Type B pancreatic cell (in vitro differentiated cells): ENCODE data around the gene TUT4. TPM values are rescaled to one million over a fixed set of nuclear protein-coding genes. Genes with fewer than 3 reads are reported as not detected.

ENCODE experiments used
- DNase-seq: peaks from one replicate; pipeline ENCODE4 v3.0.0; 2021; ENCODE audit warnings: mixed read lengths; ENCODE audit not compliant: unreplicated experiment; ENCODE audit errors: extremely low spot score
- H3K27ac Mint-ChIP-seq: 2 replicates; pipeline ENCODE4 v1.8.0; 2021; ENCODE audit warnings: mild to moderate bottlenecking, mixed read lengths
- H3K27me3 Mint-ChIP-seq: 2 replicates; pipeline ENCODE4 v1.8.0; 2021; ENCODE audit warnings: mixed read lengths
- H3K36me3 Mint-ChIP-seq: 2 replicates; pipeline ENCODE4 v1.8.0; 2021; ENCODE audit warnings: mixed read lengths
- H3K4me1 Mint-ChIP-seq: one replicate; pipeline ENCODE4 v1.8.0; 2021; ENCODE audit warnings: mixed read lengths; ENCODE audit not compliant: unreplicated experiment
- H3K4me3 Mint-ChIP-seq: 2 replicates; pipeline ENCODE4 v1.8.0; 2021; ENCODE audit warnings: mild to moderate bottlenecking, mixed read lengths
- H3K9me3 Mint-ChIP-seq: 2 replicates; pipeline ENCODE4 v1.8.0; 2021; ENCODE audit warnings: mixed read lengths
- total RNA-seq: library from RNA; stranded (reverse); gene quantifications from 2 replicates; pipeline ENCODE4 v1.2.1, GENCODE V29; 2021; ENCODE audit warnings: low replicate concordance
- TF ChIP-seq, protein P1 (sequence below): fragments of 200-600 bp; sonication (generic); conservative IDR thresholded peaks from 2 replicates; pipeline ENCODE4 v1.5.0; 2021; ENCODE audit warnings: antibody characterized with exemption, mild to moderate bottlenecking

The TUT4 gene
- total RNA-seq, 1 donor from 2014 or later, result 108 TPM

DNA sequence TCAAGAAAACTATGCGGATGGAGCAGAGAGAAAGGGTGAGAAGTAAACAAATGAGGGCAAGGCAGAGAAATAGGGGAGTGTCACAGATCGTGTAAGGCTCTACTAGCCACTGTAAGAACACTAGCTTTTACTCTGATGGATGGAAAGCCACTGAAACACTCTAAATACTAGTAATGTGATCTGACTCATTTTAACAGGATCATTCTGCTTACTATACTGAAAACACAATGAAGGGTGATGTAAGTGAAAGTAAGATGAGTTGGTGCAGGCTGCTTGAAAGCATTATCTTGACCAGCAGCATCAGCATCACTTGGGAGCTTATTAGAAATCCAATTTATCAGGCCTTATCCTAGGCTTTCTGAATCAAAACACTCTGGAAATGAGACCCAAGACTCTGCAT lies 32.7 kb downstream of the TUT4 start:
- DNase-seq, result no peak
- H3K4me3 Mint-ChIP-seq, result no peak overlapping the region
- TF ChIP-seq, protein P1, sequence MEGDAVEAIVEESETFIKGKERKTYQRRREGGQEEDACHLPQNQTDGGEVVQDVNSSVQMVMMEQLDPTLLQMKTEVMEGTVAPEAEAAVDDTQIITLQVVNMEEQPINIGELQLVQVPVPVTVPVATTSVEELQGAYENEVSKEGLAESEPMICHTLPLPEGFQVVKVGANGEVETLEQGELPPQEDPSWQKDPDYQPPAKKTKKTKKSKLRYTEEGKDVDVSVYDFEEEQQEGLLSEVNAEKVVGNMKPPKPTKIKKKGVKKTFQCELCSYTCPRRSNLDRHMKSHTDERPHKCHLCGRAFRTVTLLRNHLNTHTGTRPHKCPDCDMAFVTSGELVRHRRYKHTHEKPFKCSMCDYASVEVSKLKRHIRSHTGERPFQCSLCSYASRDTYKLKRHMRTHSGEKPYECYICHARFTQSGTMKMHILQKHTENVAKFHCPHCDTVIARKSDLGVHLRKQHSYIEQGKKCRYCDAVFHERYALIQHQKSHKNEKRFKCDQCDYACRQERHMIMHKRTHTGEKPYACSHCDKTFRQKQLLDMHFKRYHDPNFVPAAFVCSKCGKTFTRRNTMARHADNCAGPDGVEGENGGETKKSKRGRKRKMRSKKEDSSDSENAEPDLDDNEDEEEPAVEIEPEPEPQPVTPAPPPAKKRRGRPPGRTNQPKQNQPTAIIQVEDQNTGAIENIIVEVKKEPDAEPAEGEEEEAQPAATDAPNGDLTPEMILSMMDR, result no peak
- H3K27me3 Mint-ChIP-seq, result no peaks in the 10 kb centered on the region
- no peaks in the 10 kb centered on the region for H3K9me3 Mint-ChIP-seq
- peaks cover 7% of the 10 kb centered on the region for H3K4me1 Mint-ChIP-seq
- no peak overlapping the region for H3K27ac Mint-ChIP-seq
- H3K36me3 Mint-ChIP-seq, result peaks cover 29% of the 10 kb centered on the region

DNA sequence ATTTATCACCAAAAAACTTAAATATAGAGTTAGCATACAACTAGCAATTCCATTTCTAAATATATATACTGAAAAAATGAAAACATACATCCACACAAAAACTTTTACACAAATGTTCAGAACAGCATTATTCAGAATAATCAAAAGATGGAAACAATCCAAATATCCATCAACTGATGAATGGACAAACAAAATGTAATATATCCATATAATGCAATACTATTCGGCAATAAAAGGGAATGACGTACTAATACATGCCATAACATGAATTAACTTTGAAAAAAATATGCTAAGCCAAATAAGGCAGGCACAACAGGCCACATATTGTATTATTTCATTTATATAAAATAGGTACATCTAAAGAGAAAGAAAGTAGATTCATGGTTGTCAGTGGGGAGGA lies 33.9 kb downstream of the TUT4 start:
- Mint-ChIP-seq H3K27me3 (no peaks in the 10 kb centered on the region), H3K4me1 (peaks cover 7% of the 10 kb centered on the region), H3K27ac (no peak overlapping the region), H3K36me3 (peaks cover 24% of the 10 kb centered on the region), H3K9me3 (no peaks in the 10 kb centered on the region), H3K4me3 (no peak overlapping the region)
- TF ChIP-seq, protein P1, result no peak
- no peak for DNase-seq

DNA sequence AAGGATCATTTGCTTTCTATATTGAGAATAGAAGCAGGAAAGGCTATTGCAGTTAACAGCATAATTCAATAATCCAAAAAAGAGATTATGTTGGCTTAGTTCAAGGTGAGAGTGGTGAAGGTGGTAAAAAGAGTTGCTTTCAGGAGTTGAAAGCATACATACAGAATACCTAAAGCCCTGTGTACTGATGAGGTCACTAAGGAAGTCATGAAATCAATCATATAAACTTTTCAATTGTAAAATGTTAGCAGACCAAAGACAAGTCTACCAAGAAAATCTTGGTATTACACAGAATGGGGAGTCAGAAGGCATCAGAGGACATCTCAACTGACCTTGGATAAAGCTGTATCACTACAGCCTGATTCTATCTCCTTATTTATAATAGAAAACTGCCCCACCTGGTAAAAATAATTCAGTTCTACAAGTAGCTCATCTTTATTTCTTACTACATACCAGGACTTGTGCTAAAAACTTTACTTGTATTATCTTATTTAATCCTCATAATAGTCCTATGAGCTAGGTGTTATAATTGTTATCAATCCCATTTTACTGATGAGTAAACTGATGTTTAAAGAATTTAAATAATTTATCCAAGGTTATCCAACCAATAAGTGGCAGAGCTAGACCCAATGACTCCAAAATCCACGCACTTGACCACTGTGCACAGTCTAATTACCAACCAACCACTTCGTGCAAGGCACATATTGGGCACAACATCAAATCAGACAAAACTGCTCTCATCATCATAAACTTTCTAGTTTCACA lies 40.9 kb downstream of the TUT4 start:
- Mint-ChIP-seq H3K4me3 (no peak overlapping the region), H3K9me3 (no peaks in the 10 kb centered on the region), H3K27me3 (no peaks in the 10 kb centered on the region), H3K36me3 (peaks cover 15% of the 10 kb centered on the region), H3K4me1 (no peaks in the 10 kb centered on the region), H3K27ac (no peak overlapping the region)
- TF ChIP-seq, protein P1, result no peak
- no peak for DNase-seq

DNA sequence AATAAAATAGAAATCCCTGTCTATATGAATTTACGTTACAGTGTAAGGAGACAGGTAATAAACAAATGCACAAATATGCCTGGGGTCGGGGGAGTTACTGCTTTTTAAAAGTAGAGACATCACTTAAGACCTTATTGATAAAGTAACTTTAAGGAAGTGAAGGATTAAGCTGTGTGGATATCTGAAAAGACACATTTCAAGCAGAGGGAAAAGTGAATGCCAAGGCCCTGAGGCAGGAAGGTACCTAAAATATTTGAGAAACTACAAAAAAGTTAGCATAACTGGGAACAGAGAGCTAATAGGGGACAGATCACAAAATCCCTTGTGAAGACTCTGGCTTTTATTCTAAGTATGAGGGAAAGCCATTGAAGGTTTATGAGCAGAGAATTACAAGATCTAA lies 41.5 kb downstream of the TUT4 start:
- Mint-ChIP-seq H3K9me3 (no peaks in the 10 kb centered on the region), H3K27me3 (no peaks in the 10 kb centered on the region), H3K36me3 (peaks cover 19% of the 10 kb centered on the region), H3K4me1 (no peaks in the 10 kb centered on the region), H3K27ac (no peak overlapping the region), H3K4me3 (no peak overlapping the region)
- DNase-seq, result no peak
- TF ChIP-seq, protein P1, result no peak

DNA sequence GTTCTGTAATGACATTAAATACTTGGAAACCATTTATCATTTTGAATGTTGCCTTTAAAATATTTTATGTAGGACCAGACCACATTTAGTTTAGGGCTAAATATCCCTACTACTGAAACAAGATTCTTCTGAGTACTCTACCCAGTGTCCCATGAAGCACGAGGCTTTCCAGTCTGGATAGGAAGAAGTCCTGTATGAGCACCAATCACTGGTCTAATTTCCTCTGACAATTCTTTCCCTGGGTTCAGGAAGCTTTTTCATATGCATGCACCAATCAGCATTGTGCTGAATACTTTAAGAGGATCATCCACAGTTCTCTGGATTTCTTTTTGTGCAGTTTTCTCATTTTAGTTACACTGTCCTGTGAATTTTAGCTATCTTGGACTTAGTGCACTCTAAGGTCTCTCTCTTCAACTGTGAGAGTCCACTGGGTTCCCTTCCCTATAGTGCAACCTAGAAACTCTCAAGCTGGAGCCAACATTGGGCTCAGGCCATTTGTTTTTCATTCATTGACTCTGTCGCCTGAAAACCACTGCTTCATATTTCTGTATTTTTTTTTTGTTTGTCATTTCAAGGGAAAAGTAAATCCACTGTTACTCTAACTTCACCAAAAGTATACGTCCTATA lies 45.9 kb downstream of the TUT4 start:
- H3K27ac Mint-ChIP-seq, result no peak overlapping the region

More for the DNA sequence above, 45.9 kb downstream of the TUT4 start:
- Mint-ChIP-seq H3K36me3 (peaks cover 31% of the 10 kb centered on the region), H3K4me1 (no peaks in the 10 kb centered on the region), H3K9me3 (no peaks in the 10 kb centered on the region), H3K27me3 (no peaks in the 10 kb centered on the region), H3K4me3 (no peak overlapping the region)
- TF ChIP-seq, protein P1, result no peak
- no peak for DNase-seq
